GM19324 (cell line): ENCODE results near the gene KRT13.

Source experiments
- ATAC-seq: cut with Tn5 transposase; IDR thresholded peaks from one replicate; pipeline ENCODE4 v1.9.1; 2021; ENCODE audit warnings: mild to moderate bottlenecking, moderate library complexity; ENCODE audit not compliant: unreplicated experiment, low FRiP score

Gene KRT13

DNA sequence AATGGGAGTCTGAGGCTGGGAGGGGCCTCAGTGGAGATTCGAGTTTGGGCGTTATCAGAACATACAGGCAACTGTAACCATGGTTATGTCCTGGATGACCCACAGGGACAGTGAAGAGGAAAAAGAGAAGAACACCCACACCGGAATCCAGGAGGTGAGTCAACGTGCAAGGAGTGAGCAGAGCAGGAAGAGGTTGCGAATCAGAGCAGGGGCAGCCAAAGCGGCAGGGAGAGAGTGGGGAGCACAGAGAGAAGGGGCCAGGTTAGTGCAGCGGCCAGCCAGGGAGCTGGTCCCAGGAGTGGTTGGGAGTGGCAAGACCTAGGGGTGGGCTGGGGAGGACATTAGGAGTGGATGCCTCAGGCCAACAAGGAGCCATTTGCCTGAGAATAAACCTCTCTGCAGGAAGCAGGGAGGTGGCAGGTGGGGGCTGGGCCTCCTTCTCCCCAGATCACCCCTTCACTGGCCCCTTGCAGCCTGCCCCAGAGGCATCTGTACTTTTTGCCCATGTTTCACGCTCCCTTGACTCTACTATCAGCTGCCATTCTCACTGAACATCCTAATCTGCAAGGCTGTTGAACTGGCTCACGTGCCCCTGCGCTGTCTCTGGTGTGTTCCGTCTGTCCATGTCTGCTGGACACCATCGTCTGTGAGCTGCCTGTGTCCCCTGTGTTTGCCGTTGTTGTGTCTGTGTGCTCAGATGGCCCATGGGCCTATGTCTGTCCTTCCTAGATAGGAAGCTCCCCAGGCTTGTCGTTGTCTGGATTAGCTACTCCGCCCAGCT lies 5.1 kb downstream of the KRT13 start:
- no peak for ATAC-seq

DNA sequence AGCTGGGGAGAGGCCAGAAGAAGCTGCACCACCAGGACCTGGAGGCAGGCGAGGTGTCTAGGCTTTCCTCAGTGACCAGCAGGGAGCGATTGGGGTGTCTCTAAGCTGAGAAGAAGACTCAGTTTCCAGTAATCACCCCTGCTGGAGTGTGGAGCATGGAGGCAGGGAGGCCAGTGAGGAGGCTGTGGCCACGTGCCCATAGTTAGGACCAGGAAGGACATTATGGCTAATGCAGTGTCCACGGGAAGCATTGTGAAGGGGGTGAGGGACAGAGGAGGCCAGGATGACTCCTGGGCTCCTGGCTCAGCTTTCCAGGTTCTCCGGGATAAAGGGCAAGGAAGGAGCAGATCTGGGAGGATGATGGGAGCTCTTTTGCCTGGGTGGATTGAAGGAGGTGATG lies 5.7 kb downstream of the KRT13 start:
- no peak for ATAC-seq

DNA sequence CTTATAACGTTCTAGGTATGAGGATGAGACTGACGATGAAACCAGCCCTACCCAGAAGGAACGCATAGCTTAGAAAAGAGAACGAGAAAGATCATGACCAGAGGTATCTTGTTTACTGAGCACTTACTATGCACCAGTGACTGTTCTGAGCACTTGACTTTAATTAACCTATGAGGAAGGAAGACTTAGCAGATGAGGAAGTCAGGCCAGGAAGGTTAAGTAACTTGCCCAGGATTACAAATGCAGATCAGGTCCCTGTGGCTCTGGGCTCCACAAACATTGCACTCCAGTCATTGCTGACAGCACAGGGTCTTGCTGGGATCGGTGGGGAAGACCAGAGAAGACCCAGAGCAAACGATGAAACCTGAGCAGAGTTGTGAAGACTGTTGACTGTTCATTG lies 7.1 kb downstream of the KRT13 start:
- no peak for ATAC-seq

DNA sequence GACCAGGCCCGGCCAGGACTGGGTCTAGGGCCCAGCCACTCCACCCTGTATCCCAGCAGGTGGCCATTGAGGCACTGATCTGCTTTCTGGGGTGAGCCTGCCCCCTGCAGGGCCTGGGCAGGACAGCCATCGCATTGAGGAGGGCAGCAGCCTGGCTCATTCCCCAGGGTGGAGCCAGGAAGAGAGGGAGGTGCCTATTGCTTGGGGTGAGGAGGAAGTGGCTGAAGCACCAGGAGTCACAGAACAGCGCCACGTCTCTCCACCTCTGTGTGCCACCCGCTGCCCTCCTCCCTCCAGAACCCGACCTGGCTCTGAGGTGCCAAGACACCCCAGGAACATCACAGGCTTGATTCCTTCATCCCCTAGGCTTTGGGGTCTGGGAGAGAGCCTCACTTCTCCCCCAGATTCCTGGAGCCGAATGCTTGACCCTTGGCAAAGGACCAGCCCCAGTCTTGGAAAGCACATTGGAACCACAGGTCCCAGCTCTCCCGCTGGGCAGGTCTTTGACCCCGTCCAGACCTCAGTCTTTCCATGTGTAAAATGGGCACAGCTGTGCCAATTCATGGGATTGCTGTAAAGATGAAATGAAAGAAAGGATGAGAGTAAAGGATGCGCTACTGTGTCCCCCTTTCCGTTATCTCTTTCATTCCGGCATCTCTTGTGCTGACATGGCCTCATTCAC lies 8.5 kb downstream of the KRT13 start:
- ATAC-seq = no peak

DNA sequence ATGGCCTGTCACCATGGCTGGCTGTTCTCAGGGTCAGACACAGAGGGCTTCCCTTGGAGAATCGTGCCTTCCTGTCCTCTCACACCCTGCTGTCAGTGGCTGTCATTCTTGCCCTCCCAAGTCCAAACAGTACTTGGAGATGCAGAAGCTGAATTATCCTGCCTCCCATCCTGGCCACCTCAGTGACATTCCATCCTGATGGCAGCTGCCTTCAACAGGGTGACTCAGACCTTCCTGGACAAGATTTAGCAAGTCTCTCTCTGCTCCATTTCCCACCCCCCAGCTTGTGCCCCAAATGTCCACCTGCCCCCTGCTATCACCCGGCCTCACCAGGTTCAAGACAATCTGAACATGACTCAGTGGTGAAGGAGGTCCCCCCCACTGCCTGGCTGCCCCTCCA lies 10.9 kb downstream of the KRT13 start:
- no peak for ATAC-seq

DNA sequence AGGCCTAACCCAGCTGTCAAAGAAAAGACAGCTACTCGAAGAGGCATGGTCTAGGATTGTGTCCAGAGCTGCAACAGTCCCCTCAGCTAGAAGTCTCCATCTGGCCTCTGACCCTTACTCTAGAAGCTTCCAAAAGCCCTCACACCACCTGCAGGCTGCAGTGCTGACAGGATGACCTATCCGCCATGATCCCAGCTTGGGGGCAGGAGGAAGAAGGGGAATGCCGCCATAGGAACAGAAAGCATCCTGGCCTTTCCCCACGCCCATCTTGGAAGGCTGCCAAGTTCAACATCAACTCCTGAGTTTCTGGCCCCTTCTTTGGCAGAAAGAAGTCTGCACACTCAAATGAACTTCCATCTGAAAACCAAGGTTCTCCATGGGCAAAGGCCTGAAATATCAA lies 12.6 kb downstream of the KRT13 start:
- no peak for ATAC-seq

DNA sequence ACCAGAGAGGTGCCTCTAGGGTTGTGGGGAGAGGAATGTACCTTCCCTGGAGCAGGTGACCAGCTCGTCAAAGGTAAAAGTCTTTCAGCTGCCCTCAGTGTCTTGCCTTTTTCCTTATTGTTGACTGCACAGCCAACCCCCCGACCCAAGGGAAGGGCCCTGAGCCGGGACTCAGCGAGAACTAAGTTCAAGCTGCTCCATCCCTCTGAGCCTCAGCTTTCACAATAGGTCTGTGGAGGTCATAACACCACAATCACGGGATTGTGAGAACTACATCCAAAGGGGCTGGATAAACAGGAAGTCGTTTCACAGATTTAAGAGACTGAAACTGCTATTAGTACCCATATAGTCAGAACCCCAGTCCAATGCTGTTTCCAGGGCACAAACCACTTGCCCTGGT lies 13.1 kb downstream of the KRT13 start:
- ATAC-seq = no peak

DNA sequence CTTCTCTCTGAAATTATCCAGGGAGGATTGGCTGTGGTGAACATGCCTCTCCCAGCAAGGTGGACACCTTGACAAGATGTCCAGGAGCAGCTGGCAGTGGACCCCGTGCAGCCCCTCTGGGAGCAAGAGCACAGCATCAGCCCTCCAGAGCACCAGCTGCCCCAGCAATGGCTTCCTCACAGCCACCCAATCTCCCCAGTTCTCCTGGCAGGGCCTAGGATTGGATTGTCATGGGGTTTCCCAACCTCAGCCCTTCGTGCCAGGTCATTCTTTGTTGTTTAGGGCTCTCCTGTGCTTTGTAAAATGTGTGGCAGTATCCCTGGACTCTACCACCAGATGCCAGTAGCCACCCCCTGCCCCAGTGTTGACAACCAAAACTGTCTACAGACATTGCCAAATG lies 13.9 kb downstream of the KRT13 start:
- ATAC-seq = no peak

DNA sequence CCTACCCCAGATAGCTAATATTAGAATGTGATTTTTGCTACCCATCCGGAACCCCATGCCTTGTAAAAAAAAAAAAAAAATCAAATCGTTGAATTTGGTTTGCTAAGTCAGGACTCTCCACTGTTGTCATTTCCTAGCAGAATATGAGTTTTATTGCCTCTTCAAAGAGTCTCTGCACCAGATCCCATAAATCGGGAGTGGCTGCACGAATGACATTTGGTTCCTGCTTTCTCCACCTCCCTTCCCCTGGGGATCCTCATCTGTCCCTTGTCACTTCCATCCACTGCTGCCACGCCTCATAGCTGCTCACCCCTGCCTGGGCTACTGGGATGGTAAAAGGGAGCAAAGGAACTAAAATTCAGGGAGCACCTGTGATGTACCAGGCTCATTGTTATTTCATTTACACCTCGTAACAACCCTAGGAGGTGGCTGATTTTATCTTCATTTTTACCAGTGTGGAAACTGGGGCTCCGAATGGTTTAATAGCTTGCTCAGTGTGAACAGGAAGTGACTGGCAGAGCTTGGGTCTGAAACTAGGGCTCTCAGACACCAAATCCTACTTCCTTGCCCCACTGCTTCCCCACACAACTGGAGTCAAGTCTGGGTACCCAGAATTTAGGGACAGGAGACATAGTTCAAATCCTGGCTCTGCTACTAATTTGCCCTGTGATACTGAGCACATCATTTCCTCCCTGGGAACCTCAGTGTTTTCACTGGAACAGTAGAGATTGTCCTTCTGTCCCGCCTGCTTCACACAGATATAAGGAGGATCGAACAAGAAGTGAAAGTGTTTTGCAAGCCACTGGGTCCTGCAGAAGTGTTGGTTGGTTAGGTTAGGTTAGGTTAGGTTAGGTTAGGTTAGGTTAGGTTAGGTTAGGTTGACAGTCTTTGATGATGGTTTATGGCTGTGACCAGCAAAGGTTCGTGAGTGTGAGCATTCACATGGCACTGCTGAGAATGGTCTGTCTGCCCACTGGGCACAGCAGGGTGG lies 15.1 kb downstream of the KRT13 start:
- no peak for ATAC-seq

DNA sequence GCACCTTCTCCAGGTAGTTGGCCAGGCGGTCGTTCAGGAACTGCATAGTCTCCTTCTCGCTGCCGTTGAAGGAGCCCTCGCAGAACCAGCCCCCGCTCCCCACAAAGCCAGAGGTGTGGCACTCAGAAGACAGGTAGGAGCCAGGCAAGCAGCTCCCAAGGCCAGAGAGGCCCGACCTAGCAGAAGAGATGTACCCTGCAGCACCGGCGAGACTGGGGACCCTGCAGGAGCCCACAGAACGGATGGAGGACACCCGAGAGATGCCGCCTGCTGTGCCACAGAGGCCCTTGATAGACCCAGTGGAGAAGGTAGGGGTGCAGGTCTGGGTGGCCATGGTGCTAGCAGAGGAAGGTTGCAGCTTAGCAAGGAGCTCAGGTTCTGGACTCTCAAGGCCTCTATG lies 15.9 kb downstream of the KRT13 start, which contains the start of gene KRT36:
Gene KRT36 (minus strand): TSS at position 380 of the 400 bp plus-strand sequence. CDS start 46 bp downstream, at position 334.
- ATAC-seq = no peak

DNA sequence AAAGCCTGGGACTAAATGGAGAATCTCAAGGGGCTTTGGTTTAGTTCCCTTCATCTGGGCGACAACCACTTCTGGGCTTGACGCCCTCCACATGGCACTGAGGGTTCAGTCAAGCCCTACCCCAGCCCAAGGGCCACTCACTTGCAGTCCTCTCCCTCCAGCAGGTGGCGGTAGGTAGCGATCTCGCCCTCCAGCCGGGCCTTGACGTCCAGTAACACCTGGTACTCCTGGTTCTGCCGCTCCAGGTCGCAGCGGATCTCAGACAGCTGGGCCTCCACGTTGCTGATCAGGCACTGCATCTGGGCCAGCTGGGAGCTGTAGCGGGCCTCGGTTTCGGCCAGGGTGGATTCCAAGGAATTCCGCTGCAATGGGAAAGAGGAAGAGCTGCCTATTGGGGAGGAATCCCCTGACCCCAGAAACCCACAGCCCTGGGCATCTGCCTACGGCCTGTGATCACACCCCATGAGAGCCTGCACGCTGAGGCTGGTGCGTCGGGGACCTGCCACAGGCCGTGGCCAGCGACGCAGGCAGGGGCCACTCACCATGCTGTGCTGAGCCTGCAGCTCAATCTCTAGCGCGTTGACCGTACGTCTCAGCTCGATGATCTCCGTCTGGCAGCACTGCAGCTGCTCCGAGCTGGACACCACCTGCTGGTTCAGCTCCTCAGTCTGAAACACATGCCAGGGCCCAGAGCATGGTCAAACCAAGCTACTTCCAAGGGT lies 18.4 kb downstream of the KRT13 start:
- ATAC-seq = no peak

DNA sequence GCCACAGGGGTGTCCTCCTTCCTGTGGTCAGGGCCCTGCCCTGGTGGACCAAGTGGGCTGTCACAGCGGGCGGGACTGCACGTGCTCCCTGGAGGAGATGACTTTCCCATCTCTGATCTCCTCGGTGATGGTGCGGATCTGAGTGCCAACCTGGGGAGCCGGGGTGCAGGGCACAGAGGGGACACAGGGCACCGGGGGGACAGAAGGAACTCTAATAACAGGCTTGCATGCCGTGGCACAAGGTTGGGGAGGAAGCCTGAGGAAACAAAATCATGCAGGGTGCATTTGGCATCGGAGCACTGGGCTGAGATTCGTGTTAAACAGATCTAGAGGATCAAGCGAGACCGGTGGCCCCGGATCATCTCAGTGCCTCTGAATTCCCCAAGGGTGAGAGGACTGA lies 19.1 kb downstream of the KRT13 start:
- ATAC-seq = no peak

DNA sequence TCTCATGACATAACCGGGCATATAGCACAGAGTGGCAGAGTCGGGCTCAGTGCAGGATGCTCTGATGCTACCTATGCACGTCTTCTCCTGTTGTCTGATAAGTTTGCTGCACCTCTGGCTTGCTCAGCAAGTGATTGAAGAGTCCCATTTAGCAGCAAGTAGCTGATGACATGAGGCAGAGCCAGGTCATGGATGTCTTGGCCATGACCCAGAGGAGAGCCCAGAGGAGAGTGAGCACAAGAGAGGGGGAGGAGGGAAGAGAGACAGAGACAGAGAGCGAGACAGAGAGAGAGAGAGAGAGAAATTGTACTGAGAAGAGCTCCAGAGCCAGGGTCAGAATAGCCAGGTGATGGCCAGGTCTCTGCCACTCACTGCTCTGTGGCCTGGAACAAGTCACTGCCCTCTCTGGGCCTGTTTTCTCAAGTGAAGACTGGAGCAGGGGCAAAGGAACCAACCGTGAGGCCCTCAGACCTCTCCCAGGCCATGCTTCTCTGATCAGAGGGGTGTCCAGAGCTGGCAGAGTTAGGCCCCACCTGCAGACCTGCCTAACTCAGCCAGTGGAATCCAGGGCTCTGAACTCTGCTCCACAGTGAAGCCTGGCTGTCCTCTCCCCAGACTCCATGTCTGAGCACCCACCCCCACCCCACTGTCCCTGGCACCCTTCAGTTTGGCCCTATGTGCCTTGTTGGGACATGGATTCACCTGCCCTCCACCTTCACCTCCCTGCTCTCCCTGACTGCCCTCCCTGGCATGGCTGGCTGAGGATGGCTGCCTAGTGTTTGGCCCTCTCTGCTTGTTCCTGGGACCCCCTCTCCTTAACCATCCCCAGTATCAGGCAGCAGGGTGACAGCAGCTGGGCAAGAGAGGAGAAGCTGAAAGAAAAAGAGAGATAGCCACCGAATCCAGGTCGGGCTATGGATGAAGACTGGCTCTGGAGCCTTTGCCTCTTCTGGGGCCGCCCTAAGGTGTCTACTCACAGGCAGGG lies 20.2 kb downstream of the KRT13 start:
- ATAC-seq = no peak

DNA sequence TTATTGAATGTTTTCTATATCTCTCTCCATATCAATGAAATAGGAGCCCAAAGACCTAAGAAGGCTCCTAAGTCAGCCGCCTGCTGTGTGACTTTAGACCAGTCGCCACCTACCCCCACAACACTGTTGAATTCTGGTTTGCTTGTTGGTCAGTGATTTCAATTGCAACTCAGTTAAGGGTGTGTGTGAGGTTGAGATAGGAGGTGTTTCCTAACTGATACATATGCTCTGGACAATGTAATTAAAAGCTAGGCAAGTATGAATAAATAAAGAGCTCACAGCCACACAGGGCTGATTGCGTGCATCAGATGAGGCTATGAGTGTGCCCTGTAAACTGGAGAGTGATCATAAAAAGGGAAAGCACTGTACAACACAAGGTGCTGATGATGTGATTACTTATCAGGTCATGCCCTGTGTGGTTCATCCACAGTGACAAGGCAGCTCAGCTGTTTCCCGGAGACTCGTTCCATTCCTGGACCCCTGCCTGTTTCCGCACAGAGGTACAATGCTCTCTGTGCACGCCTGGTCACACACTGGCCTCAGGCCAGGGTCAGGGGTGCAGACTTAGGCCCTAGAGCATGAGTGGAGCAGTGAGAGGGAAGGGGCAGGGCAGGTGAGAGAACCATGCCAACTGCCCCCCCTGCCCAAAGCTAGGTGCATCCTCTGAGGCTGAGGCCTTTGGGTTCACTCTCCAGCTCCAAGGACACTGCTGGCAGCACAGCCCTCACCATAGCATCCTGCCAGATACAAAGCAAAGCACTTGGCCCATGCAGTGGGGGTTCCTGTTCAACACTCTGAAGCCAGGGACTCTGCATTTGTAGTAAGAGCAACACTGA lies 21.2 kb downstream of the KRT13 start:
- no peak for ATAC-seq

DNA sequence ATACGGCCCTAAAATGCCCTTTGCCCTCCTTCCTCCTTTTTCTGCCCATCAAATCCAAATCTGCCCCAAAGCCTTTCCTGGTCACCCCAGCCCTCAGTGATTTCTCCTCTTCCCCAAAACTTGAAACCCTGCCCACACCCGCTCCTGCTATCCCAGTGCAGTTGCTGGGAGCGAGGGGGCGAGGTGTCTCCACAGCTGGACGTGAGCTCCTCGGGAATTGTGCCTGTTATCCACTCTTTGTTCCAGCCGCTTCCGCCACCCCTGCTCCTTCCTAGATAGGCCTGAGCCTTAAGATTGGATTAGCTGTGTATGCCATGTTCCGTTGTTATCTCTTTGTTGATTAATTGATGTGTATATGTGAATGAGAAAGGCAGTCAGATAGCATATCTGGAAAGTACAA lies 21.9 kb downstream of the KRT13 start:
- no peak for ATAC-seq

DNA sequence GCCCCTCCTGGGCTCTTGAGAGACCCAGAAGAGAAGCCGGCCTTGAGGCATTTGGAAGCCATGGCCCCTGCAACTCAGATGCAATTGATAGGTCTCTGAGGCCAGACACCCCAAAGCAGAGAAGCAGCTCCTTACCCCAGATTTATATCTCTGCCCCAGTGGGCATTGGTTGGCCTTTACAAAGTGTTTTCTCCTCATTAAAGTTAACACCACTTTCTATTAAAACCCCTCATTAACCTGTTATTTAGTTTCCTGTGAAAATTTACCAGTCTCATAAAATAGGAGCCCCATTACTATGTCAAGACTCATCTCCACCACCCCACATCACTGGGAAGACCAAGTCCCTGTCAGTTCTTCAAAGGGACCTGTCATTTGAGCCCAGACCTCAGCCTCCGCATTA lies 24.4 kb downstream of the KRT13 start, which contains the start of gene KRT35:
Gene KRT35 (minus strand): TSS at position 116 of the 400 bp plus-strand sequence. CDS start 54 bp downstream, at position 62.
- no peak for ATAC-seq

DNA sequence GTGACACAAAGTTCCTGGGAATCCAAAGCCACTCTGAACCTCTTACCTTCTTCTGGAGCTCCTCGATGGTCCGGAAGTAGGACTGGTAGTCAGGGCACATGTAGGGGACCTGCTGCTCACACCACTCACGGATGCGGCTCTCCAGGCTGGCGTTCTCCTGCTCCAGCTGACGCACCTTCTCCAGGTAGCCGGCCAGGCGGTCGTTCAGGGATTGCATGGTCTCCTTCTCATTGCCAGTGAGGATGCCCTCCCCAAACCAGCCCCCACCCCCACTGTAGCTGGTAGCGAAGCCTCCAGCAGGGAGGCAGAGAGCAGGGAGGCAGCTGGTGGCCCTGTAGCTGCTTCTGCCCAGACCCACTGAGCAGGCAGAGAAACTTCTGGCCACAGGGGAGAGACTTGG lies 24.8 kb downstream of the KRT13 start:
- no peak for ATAC-seq

DNA sequence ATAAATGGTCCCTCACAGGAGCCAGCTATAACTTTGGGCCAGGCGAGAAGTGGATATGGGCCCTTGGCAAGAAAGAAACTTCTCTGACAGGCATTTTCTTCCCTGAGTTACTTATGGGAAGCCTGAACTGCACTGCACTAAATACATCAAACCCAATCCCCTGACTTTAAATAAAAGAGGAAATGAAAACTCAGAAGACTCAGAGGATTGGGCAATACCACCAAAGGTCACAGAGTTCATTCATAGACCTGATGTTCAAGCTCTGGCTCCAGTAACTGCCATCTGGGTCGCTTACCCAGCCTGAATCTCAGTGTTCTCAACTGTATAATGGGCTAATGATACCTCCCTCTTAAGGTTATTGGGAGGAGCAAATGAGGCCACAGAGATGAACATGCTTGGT lies 25.3 kb downstream of the KRT13 start:
- ATAC-seq = no peak
